ENCODE measurements around the gene OSBPL3.

DNA sequence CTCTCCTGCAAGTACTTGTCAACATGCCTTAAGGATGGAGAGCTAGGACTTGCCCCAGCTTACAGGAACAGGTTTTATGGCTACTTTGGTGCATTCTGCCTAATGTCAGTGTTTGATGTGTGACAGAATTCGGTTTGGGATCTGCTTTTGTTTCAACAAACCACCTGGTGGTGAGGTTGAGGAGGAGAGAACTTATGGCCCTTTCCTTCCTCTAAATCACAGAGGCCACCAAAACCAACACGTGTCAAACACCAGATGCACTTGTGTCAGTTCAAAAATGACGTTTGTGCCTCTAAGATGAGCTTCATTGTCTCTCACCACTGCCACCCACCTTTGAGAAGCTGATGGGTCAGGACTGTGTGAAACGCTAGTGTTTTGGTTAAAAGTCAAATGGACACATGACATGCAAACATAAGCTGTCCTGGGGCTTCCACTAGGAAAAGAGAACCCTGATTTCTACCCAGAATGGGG lies 83.9 kb downstream of the OSBPL3 start:
- TF ChIP-seq POLR2AphosphoS5 (IDR thresholded peaks at IDR 0.05), result peak in 2 of 4 donors; percentile 15 to 19
- TF ChIP-seq, protein P1, sequence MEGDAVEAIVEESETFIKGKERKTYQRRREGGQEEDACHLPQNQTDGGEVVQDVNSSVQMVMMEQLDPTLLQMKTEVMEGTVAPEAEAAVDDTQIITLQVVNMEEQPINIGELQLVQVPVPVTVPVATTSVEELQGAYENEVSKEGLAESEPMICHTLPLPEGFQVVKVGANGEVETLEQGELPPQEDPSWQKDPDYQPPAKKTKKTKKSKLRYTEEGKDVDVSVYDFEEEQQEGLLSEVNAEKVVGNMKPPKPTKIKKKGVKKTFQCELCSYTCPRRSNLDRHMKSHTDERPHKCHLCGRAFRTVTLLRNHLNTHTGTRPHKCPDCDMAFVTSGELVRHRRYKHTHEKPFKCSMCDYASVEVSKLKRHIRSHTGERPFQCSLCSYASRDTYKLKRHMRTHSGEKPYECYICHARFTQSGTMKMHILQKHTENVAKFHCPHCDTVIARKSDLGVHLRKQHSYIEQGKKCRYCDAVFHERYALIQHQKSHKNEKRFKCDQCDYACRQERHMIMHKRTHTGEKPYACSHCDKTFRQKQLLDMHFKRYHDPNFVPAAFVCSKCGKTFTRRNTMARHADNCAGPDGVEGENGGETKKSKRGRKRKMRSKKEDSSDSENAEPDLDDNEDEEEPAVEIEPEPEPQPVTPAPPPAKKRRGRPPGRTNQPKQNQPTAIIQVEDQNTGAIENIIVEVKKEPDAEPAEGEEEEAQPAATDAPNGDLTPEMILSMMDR (IDR thresholded peaks at IDR 0.05), result no peak
- no peak for TF ChIP-seq POLR2A (IDR thresholded peaks at IDR 0.05)

Measured in sigmoid colon (tissue), 4 donors.